GM12878 (cell line): ENCODE measurements around the gene H2BK1. TPM values are rescaled to one million over a fixed set of nuclear protein-coding genes. Genes with fewer than 3 reads are reported as not detected.

Experiments
- ATAC-seq: fragments of 200-7000 bp; cut with Tn5 transposase; 3 replicates; pipeline ENCODE4 v1.9.1; 2020; ENCODE audit warnings: mild to moderate bottlenecking, moderate library complexity
- BruUV-seq: library from RNA; stranded (reverse); fragments of 400-500 nt; replicated peaks from 2 replicates; lab custom pipeline; 2021; lab: Mats Ljungman, UMichigan
- CTCF ChIA-PET: fragments of 300-600 bp; sonication (Branson Sonifier 250); formaldehyde crosslinking; extraction: SDS; loops from one replicate; lab custom pipeline; 2021; ENCODE audit warnings: inconsistent platforms; lab: Yijun Ruan, JAX
- POLR2A ChIA-PET: fragments of 350-600 bp; formaldehyde crosslinking; extraction: SDS; loops from one replicate; lab custom pipeline; 2021; ENCODE audit warnings: inconsistent platforms; lab: Charles Lee
- RAD21 ChIA-PET: fragments of 300-600 bp; sonication (Branson Sonifier 250); formaldehyde crosslinking; loops from one replicate; lab custom pipeline; 2023; ENCODE audit warnings: antibody characterized with exemption; ENCODE audit not compliant: unreplicated experiment; lab: Charles Lee
- SMC1A ChIA-PET: fragments of 300-600 bp; sonication (Branson Sonifier 250); formaldehyde crosslinking; loops from one replicate; lab custom pipeline; 2023; ENCODE audit not compliant: unreplicated experiment, uncharacterized antibody; lab: Charles Lee
- DNase-seq: peaks from one replicate; pipeline ENCODE4 v3.0.0-alpha.2; 2011; ENCODE audit warnings: low read depth, low spot score
- FAIRE-seq: peaks from 3 replicates; lab custom pipeline; 2011; peaks lifted over from hg19 to GRCh38; lab: Jason Lieb, UNC
- H2AFZ ChIP-seq: 2 replicates; pipeline ENCODE4 v1.6.0; 2011; ENCODE audit warnings: low read depth, low read length, control low read depth; ENCODE audit not compliant: control insufficient read depth
- H3K27ac ChIP-seq: 2 replicates; pipeline ENCODE4 v1.5.1; 2011; ENCODE audit warnings: control low read depth; ENCODE audit not compliant: control insufficient read depth, insufficient read depth
- H3K27me3 ChIP-seq, 2 experiments: replicated peaks in 1 of 2; 2 replicates each; pipeline versions ENCODE4 v1.6.0 to v1.6.1; 2011; ENCODE audit warnings: low read length in 1 of 2; ENCODE audit not compliant: control insufficient read depth in 2 of 2, insufficient read depth in 2 of 2
- H3K36me3 ChIP-seq, 2 experiments: 2 replicates each; pipeline ENCODE4 v1.5.1; 2011; ENCODE audit warnings: low read length in 1 of 2; ENCODE audit not compliant: control insufficient read depth in 2 of 2, insufficient read depth in 2 of 2
- H3K4me1 ChIP-seq: 2 replicates; pipeline ENCODE4 v1.6.1; 2011; ENCODE audit warnings: mild to moderate bottlenecking, low read length, moderate library complexity, mixed read lengths; ENCODE audit not compliant: control insufficient read depth, insufficient read depth
- H3K4me2 ChIP-seq: 2 replicates; pipeline ENCODE4 v1.6.0; 2011; ENCODE audit warnings: control low read depth; ENCODE audit not compliant: control insufficient read depth, insufficient read depth
- H3K4me3 ChIP-seq: fragments of 200-600 bp; sonication (generic); 2 replicates; pipeline ENCODE4 v1.5.1; 2016
- H3K79me2 ChIP-seq: 2 replicates; pipeline ENCODE4 v1.6.0; 2011; ENCODE audit warnings: low read length; ENCODE audit not compliant: control insufficient read depth, insufficient read depth
- H3K9ac ChIP-seq: 2 replicates; pipeline ENCODE4 v1.8.0; 2011; ENCODE audit warnings: low read length, control low read depth, mixed read lengths; ENCODE audit not compliant: control insufficient read depth, insufficient read depth
- H3K9me3 ChIP-seq: replicated peaks from 3 replicates; pipeline ENCODE4 v1.5.1; 2011; ENCODE audit warnings: mild to moderate bottlenecking, low read length; ENCODE audit not compliant: control insufficient read depth, insufficient read depth
- H4K20me1 ChIP-seq: 2 replicates; pipeline ENCODE4 v1.6.0; 2011; ENCODE audit not compliant: control insufficient read depth, insufficient read depth
- CEBPB ChIP-seq, 2 experiments: fragments of 150-350 bp in 1 of 2; IDR thresholded peaks; 2 replicates each; pipeline ENCODE4 v1.6.1; 2012 to 2014; ENCODE audit warnings: low read depth in 2 of 2, low read length in 2 of 2, borderline replicate concordance in 1 of 2, inconsistent platforms in 1 of 2
- CREB1 ChIP-seq: IDR thresholded peaks from 2 replicates; pipeline ENCODE4 v1.6.1; 2012; ENCODE audit warnings: low read depth, mild to moderate bottlenecking, inconsistent platforms
- FOXM1 ChIP-seq: IDR thresholded peaks from 2 replicates; pipeline ENCODE4 v1.6.1; 2012; ENCODE audit warnings: low read depth, mild to moderate bottlenecking, inconsistent platforms, low read length, moderate library complexity
- NFYB ChIP-seq: IDR thresholded peaks from 2 replicates; pipeline ENCODE4 v1.6.1; 2011; ENCODE audit warnings: low read depth, mild to moderate bottlenecking, low read length, improper control_type of control experiment, moderate library complexity; ENCODE audit not compliant: insufficient read depth
- SREBF1 ChIP-seq: IDR thresholded peaks from 2 replicates; pipeline ENCODE4 v1.6.1; 2012; ENCODE audit warnings: mild to moderate bottlenecking, low read length
- YBX1 ChIP-seq: fragments of 450-650 bp; IDR thresholded peaks from 2 replicates; pipeline ENCODE4 v1.6.1; 2016; ENCODE audit warnings: antibody characterized with exemption
- ZNF207 ChIP-seq: fragments of 450-650 bp; IDR thresholded peaks from 2 replicates; pipeline ENCODE4 v1.6.1; 2014; ENCODE audit warnings: antibody characterized with exemption, mild to moderate bottlenecking, borderline replicate concordance
- ZNF592 ChIP-seq: fragments of 450-650 bp; IDR thresholded peaks from 2 replicates; pipeline ENCODE4 v1.6.1; 2017; ENCODE audit warnings: mild to moderate bottlenecking, moderate library complexity
- WGBS: methylation state at CpG from one replicate; pipeline ENCODE4 v1.1.6; 2016; ENCODE audit warnings: low lambda C conversion rate; ENCODE audit not compliant: insufficient replicate concordance, insufficient coverage; ENCODE audit errors: missing lambda C conversion rate; 5-methylcytosine and 5-hydroxymethylcytosine counted together
- in situ Hi-C: fragments of 300-500 bp; cut with MboI; formaldehyde crosslinking; loops from 9 replicates; pipeline ENCODE4 v1.14.3; 2018; ENCODE audit warnings: mixed read lengths
- intact Hi-C: fragments of 100-400 bp; cut with micrococcal nuclease; formaldehyde crosslinking; loops from one replicate; pipeline ENCODE4 v1.14.2; 2022; ENCODE audit not compliant: unreplicated experiment
- polyA plus RNA-seq, 11 experiments: library from polyadenylated mRNA; depleted of rRNA in 4 of 11; unstranded in 6 of 11; stranded (reverse) in 5 of 11; fragments of >200 nt; fragmentation: Nextera tagmentation in 4 of 11; fragmentation: Illumina TruSeq in 1 of 11; extraction: Ambion mirVana in 4 of 11; extraction: Trizol in 1 of 11; gene quantifications; 1 replicate in 1 of 11; 2 replicates in 10 of 11; pipeline versions ENCODE4 v1.2.1 to v1.2.3, GENCODE V29; 2011 to 2016; ENCODE audit warnings: inconsistent platforms in 2 of 11, missing spikeins in 2 of 11, low read depth in 1 of 11
- total RNA-seq, 4 experiments: library from RNA; depleted of rRNA in 3 of 4; stranded (reverse); fragments of >200 nt in 3 of 4; fragmentation: Illumina TruSeq in 1 of 4; extraction: Trizol in 1 of 4; gene quantifications; 2 replicates each; pipeline versions ENCODE4 v1.2.1 to v1.2.3, GENCODE V29; 2013 to 2021
- TF ChIP-seq, protein P1 (sequence below): fragments of 450-650 bp; IDR thresholded peaks from 2 replicates; pipeline ENCODE4 v1.6.1; 2017; ENCODE audit warnings: mild to moderate bottlenecking

H2BK1 gene
- total and polyA plus RNA-seq, 10 of the 15 experiments (the other 5 are each of a cell fraction or from before 2014, with no cell fraction given): 0.54 TPM; not detected in 9

- ATAC-seq (peak; percentile 12; the same call in 2 of the 3 replicates), FAIRE-seq (no peak), DNase-seq (no peak)
- TF ChIP-seq CREB1 (no peak), CEBPB (IDR thresholded peaks at IDR 0.05; ENCODE audit: borderline replicate concordance in 1 of 2, low read depth in 2 of 2, low read length in 2 of 2) (no peak), NFYB (no peak)
- peak overlapping the region; percentile 86 for H2AFZ ChIP-seq
- ChIA-PET POLR2A (interaction anchor here (0.6 to 1.9 kb wide), 7 partner anchors 13 to 293 kb away, joined by 3 to 6 read pairs (median 4); partner anchors contain the start of genes RHEB and TMUB1), CTCF (interaction anchor here (1.4 to 5.1 kb wide), 5 partner anchors 8 to 102 kb away, joined by 6 to 56 read pairs (median 8); no protein-coding TSS in a partner anchor), SMC1A (interaction anchor here (2.6 kb wide), 1 partner anchor 17 kb away, joined by 24 read pairs; no protein-coding TSS in a partner anchor), RAD21 (interaction anchor here (0.8 to 2.4 kb wide), 4 partner anchors 10 to 69 kb away, joined by 3 to 17 read pairs (median 6); no protein-coding TSS in a partner anchor)
- H3K4me2 ChIP-seq: peak overlapping the region; percentile 82
- in situ Hi-C loops: no loop called here
- peak overlapping the region; percentile 62 for H3K9ac ChIP-seq
- no peaks in the 10 kb centered on the region for H4K20me1 ChIP-seq
- peak overlapping the region; percentile 89 for H3K4me3 ChIP-seq
- H3K27ac ChIP-seq: peak overlapping the region; percentile 16
- H3K79me2 ChIP-seq: peaks cover 15% of the 10 kb centered on the region
- no peaks in the 10 kb centered on the region for H3K9me3 ChIP-seq
- intact Hi-C loops: loop anchor here (5.0 kb wide), 1 partner anchor 116 kb away; the partner anchor contains the start of gene NUB1
- BruUV-seq: TSS peak; percentile 50
- peaks cover 8 to 24% of the 10 kb centered on the region in 2 experiments for H3K36me3 ChIP-seq
- 2% methylated on average over 15 of the region's 15 CpGs for WGBS
- H3K27me3 ChIP-seq: no peaks in the 10 kb centered on the region
- no peaks in the 10 kb centered on the region for H3K4me1 ChIP-seq
Measured at GRCh38 chr7:151226560-151226874, 16.2 kb upstream of the H2BK1 start.

DNA sequence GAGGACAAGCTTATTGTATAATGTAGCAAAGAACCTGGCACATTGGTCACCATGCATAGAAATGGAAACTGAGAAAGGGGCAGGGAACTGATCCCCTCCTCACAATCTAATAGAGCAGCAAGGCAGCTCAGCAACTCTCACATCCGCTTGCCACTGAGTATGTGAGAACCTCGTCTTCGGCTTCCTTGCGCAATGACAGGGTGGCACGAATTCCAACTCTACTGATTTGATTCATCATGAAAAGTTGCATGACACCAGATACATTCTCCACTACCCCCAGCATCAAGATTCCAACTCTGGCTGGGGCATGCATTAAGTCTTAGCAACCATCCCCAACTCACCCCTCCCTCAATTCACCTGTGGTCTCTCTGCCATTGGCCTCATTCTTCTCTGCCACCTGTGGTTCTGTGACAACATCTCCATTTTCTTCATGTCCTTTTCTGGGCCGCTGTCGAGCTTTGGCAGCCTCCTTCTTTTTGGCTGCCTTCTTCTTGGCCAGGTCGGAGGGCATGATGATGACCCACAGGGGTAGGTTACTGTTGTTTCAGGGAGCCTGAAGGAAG, 15.7 kb upstream of the H2BK1 start:
- in situ Hi-C loops: no loop called here
- TF ChIP-seq ZNF592 (no peak), YBX1 (no peak), ZNF207 (no peak), SREBF1 (no peak), FOXM1 (no peak)
- TF ChIP-seq, protein P1, sequence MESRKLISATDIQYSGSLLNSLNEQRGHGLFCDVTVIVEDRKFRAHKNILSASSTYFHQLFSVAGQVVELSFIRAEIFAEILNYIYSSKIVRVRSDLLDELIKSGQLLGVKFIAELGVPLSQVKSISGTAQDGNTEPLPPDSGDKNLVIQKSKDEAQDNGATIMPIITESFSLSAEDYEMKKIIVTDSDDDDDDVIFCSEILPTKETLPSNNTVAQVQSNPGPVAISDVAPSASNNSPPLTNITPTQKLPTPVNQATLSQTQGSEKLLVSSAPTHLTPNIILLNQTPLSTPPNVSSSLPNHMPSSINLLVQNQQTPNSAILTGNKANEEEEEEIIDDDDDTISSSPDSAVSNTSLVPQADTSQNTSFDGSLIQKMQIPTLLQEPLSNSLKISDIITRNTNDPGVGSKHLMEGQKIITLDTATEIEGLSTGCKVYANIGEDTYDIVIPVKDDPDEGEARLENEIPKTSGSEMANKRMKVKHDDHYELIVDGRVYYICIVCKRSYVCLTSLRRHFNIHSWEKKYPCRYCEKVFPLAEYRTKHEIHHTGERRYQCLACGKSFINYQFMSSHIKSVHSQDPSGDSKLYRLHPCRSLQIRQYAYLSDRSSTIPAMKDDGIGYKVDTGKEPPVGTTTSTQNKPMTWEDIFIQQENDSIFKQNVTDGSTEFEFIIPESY: no peak

More for the DNA sequence above, 15.7 kb upstream of the H2BK1 start:
- H3K4me2 ChIP-seq: peak overlapping the region; percentile 82
- no peak overlapping the region; the same call in 1 of the 2 replicates for H3K27ac ChIP-seq
- ChIA-PET CTCF (interaction anchor here (1.6 to 5.1 kb wide), 4 partner anchors 11 to 102 kb away, joined by 6 to 56 read pairs (median 10); no protein-coding TSS in a partner anchor), SMC1A (interaction anchor here (2.6 kb wide), 1 partner anchor 18 kb away, joined by 24 read pairs; no protein-coding TSS in a partner anchor), POLR2A (interaction anchor here (0.5 to 0.6 kb wide), 2 partner anchors 78 to 132 kb away, joined by 3 to 7 read pairs; no protein-coding TSS in a partner anchor), RAD21 (interaction anchor here (2.4 kb wide), 1 partner anchor 17 kb away, joined by 17 read pairs; no protein-coding TSS in a partner anchor)
- FAIRE-seq: no peak
- ATAC-seq: no peak
- BruUV-seq: no TSS peak
- H3K4me3 ChIP-seq: peak overlapping the region; percentile 89
- H3K79me2 ChIP-seq: peaks cover 15% of the 10 kb centered on the region
- no peak for DNase-seq
- 51% methylated on average over 8 of the region's 8 CpGs for WGBS
- no peaks in the 10 kb centered on the region for H4K20me1 ChIP-seq
- H3K36me3 ChIP-seq: peaks cover 9 to 24% of the 10 kb centered on the region in 2 experiments
- H3K27me3 ChIP-seq: no peaks in the 10 kb centered on the region
- H2AFZ ChIP-seq: no peak overlapping the region
- peak overlapping the region; percentile 62 for H3K9ac ChIP-seq
- H3K9me3 ChIP-seq: no peaks in the 10 kb centered on the region
- no peaks in the 10 kb centered on the region for H3K4me1 ChIP-seq
- intact Hi-C loops: loop anchor here (5.0 kb wide), 1 partner anchor 116 kb away; the partner anchor contains the start of gene NUB1
